ENCODE measurements around the gene KLRF1.

Gene KLRF1

DNA sequence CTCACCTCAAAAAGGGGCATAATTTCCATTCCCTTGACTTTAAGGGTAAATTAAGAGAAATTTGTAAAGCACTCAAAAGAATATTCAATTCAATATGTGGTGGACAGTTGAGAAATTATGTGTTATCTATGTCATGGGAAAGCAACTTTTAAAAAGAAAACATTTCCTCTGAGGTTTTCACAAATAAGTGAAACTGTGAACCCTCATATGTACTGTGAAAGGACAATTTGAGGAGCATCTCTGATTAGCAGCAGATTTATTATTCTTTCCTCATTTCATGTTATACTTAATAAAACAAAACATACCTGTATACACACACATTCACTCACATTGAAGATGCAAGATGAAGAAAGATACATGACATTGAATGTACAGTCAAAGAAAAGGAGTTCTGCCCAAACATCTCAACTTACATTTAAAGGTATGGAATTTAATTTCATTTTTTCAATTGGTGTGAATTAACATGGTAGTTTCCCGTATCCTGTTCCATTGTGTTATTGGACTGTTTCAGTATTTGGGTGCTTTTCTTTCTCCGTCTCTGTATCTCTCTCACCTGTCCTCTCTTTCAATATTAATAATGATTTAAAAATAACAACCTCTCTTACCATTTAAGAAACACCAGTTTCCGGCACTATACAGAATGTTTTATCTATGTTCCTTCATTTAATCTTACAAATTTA lies at the start of gene KLRF1:
Gene KLRF1 (plus strand): TSS at position 273 of the 680 bp plus-strand sequence. CDS start 64 bp downstream, at position 337.
- DNase-seq, result no peak

DNA sequence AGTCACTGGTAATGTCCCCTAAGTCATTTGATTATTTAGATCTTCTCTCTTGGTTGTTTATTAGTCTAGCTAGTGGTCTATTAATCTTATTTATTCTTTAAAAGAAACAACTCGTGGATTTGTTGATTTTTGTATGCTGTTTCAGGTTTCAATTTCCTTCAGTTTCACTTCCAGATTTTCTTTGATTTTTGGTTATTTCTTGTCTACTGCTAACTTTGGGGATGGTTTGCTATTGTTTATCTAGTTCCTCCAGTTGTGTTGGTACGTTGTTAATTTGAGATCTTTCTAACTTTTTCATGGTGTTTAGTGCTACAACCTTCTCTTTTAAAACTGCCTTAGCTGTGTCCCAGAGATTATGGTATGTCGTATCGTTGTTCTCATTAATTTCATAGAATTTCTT lies 48.1 kb upstream of the KLRF1 start:
- DNase-seq, result no peak

GRCh38 chr12:9781360-9781759 lies 45.9 kb upstream of the KLRF1 start:
- DNase-seq, result no peak

DNA sequence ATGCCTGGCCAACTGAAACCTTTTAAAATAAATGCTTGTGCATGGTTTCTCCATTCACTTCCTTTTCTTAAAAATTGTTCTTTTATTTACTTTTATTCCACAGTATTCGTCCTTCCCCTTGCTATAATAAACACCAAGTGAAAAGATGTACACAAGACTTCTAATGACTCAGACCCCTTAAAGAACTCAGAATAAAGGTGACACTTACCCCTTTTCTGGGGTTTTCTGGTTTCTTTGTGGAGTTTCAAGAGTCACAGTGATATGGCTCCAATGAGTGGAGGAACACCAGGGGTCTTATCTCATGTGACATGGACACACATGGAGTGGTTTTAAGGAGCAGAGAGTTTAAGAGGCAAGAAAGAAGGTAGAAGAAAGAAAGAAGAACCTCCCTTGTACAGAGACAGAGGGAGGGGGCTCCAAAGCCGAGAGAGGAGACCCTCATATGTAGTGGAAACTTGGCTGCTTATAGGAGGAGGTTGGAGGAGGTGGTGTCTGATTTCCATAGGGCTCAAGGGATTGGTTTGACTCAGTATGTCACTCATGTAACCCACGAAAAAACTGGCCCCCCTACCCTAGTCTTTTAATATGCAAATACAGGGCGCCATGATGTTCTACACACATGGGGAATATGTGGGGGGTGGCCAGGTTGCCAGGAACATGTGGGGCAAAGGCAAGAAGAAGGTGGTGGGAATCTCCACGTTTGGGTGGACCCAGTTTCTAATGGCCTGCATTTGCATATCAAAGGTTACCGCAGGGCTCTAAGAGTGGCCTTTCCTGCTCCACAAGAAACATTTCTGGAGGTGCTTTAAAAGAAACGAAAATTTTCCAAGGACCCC lies 44.5 kb upstream of the KLRF1 start:
- DNase-seq, result no peak

DNA sequence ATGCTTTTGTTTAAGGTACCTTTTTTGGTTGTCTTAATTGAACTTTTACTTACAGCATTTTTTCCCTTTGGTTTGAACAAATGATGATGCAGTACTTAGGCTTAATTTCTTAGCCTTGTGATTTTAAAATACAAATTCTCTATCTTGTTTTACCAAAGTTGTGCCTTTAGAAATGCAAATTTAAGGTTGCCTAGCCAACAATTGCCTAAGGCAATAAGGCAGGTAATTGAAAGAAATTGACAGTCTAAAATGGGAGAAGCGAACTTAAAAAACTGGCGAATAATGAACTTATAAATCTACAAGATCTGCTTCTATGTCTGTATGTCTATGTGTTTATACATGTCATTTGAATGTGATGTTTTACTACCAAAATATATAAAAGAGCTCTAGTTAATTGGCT lies 43.0 kb upstream of the KLRF1 start:
- no peak for DNase-seq

DNA sequence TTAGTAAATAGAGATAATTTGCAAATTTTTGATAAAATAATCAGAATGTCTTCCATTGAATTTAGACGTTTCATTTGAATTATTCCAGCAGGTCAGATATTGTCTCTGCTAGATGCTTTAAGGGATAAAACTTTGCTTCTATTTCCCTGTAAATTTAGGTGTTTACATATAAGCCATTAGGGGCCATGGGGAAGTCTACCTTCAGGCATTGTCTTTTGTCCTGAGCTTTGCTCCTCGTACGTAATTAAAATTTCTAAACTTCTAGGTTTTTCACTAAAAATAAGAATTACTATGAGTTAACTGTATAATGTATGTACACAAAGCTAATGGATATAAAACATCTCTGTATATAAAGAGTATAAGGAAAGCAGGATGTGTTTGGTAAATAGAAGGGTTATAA lies 42.5 kb upstream of the KLRF1 start:
- DNase-seq, result no peak

DNA sequence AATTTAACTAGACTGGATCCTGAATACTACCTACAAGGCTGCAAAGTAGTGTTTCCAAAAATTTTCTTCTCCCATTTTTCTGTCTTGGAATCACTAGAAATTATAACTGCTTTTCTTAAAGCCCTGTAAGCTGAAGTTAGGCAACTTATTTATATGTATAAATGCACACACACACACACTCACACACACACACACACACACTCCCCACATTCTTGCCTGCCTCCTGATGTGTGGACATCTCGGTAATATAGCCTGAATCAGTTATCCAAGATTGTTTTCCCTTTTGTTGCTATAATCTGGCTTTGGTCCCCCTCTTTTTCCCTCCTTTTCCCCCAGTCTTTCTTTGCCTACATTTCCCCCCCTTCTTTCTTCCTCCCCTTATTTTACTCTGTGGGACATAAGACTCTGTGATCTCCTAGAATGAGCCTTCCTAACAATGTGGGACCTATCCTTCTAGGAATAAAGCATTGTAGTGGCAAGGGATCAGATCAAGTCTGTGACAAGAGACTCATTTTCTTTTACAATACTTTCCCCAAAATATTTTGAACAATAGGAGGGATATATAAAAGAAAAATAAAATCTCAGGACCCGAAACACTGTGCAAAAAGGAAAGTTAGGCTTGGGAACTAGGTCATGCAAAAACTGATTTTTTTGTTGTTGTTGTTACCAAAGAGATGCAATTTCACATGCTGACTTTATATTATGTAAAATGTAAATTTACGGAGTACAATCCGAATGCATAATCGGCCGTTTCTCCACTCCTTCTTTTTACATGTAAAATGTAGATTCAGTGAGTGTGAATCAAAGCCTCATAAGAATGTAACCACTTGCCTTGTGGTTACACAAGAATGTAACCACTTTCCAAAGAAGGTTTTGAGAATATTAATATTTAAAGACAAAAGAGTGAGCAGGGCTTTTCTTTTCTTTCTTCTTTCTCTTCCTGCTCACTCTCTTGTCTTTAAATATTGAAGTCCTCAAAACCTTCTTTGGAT lies 40.3 kb upstream of the KLRF1 start:
- no peak for DNase-seq

- DNase-seq, result no peak
These were observed 34.9 kb upstream of the KLRF1 start for GRCh38 chr12:9792185-9792900.

GRCh38 chr12:9792961-9793617 lies 34.2 kb upstream of the KLRF1 start:
- DNase-seq, result no peak

DNA sequence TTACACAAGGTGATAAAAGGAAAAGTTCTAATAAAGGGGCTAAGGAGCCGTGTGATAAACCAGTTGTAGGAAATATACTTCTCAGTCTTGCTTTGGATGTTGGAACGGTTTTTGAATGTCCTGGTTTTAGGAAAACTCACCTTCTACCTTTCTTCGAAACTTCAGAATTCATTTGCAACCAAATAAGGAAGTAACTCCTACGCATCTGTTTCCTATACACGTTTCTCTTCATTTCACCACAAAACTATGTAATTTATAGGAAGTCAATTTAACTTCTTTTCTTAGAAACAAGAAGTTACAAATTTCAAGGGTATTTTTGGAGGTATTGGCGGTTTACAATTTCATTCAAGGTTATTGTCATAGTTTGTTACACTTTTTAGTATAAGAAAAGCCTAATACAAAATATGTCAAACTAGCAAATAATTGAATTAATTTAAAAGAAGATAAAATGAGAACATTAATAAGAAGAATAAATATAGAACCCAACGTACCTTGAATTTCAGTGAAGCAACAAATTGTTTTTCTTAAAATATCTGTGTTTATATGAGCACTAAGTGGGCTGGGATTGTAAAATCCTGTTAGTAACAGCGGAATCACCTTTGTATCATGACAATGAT lies 33.4 kb upstream of the KLRF1 start:
- DNase-seq, result no peak

GRCh38 chr12:9794484-9795093 lies 32.7 kb upstream of the KLRF1 start:
- DNase-seq, result no peak

DNA sequence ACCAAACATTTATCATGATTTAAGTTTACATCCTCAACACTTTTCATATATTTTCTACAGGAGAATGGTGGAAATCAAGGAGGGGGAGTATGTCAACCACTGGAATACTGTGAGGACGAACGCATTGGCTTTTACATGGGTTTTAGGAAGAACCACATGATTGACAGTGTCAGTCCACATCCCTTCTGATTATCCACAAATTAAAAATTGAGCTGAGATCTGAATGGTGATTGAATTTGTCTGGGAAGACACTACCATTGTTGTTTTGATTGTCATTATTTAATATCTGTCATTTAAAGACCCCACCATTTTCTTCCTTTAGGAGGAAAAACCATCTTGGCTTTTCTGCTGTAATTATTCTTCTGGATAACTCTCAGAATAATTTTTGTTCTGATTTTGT lies 31.3 kb upstream of the KLRF1 start:
- no peak for DNase-seq

DNA sequence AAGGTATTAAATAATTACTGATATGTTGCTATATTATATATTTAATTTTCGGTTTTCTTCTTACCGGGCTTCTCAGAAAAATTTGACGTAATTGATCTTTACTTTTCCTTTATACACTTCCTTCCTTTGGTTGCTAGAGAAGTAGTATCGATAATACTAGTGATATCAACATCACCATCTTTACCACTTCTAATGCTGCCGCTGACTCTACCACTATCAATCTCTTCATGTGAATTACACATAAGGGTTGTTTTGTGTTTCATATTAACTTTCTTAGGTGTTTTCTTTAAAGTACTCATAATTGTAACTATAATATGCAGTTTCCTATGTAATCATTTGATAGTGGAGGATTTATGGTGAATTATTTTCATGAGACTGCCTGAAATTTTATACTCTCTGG lies 30.9 kb upstream of the KLRF1 start:
- no peak for DNase-seq

- DNase-seq, result no peak
These were observed 30.3 kb upstream of the KLRF1 start for GRCh38 chr12:9796971-9797370.

GRCh38 chr12:9797722-9798619 lies 29.3 kb upstream of the KLRF1 start:
- DNase-seq, result peak in 1 of 58 donors; percentile 6

DNA sequence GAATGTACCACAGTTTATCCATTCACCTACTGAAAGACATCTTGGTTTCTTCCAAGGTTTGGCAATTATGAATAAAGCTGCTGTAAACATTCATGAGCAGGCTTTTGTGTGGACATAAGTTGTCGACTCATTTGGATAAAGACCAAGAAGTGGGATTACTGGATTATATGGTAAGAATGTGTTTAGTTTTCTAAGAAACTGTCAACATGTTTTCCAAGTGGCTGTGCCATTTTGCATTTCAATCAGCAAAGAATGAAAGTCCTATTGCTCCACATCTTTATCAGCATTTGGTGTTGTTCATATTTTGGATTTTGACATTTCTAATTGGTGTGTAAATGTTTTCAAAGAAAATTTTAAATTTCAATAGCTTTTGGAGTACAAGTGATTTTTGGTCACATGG lies 27.3 kb upstream of the KLRF1 start:
- DNase-seq, result no peak

- DNase-seq, result no peak
These were observed 21.4 kb upstream of the KLRF1 start for GRCh38 chr12:9805883-9806282.

DNA sequence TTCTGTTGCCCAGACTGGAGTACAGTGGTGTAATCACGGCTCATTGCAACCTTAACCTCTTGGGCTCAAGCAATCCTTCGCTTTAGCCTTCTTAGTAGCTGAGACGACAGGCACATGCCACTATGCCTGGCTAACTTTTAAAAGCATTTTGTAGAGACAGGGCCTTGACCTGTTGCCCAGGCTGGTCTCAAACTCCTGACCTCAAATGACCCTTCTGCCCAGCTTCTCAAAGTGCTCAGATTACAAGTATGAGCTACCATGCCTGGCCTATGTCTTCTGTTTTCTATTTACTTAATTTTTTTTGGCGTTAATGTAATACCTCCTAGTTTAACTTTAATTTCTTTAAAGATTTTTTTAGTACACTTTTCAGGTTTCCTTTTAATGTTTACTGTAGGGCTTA lies 20.6 kb upstream of the KLRF1 start:
- DNase-seq, result no peak
